DOHH2 (cell line): Measurements from ENCODE around the gene TBRG1.

Source experiments
- H3F3A ChIP-seq: fragments of 200-600 bp; sonication (generic), shearing (Covaris generic); 2 replicates; pipeline ENCODE4 v1.6.0; 2016; ENCODE audit warnings: antibody characterized with exemption, mild to moderate bottlenecking; ENCODE audit not compliant: control insufficient read depth, insufficient read depth
- H3K27ac ChIP-seq: fragments of 200-600 bp; sonication (generic); 2 replicates; pipeline ENCODE4 v1.5.1; 2014; ENCODE audit warnings: low read depth, mild to moderate bottlenecking, low read length, moderate library complexity
- H3K27me3 ChIP-seq: fragments of 200-600 bp; sonication (generic); 2 replicates; pipeline ENCODE4 v1.6.1; 2014; ENCODE audit warnings: mild to moderate bottlenecking, low read length, mixed read lengths; ENCODE audit not compliant: control insufficient read depth
- H3K36me3 ChIP-seq: fragments of 200-600 bp; sonication (generic); 2 replicates; pipeline ENCODE4 v1.6.1; 2014; ENCODE audit warnings: mild to moderate bottlenecking, low read length, moderate library complexity, mixed read lengths; ENCODE audit not compliant: control insufficient read depth
- H3K4me1 ChIP-seq: fragments of 200-600 bp; sonication (generic); 2 replicates; pipeline ENCODE4 v1.6.1; 2014; ENCODE audit warnings: mild to moderate bottlenecking, low read length, mixed read lengths; ENCODE audit not compliant: control insufficient read depth
- H3K4me2 ChIP-seq: fragments of 200-600 bp; sonication (generic); 2 replicates; pipeline ENCODE4 v1.6.0; 2014; ENCODE audit warnings: mild to moderate bottlenecking, low read length, moderate library complexity
- H3K4me3 ChIP-seq: fragments of 200-600 bp; sonication (generic); 2 replicates; pipeline ENCODE4 v1.5.1; 2014; ENCODE audit warnings: mild to moderate bottlenecking, low read length, mixed read lengths
- H3K79me2 ChIP-seq: fragments of 200-600 bp; sonication (generic); 2 replicates; pipeline ENCODE4 v1.6.1; 2014; ENCODE audit warnings: mild to moderate bottlenecking, low read length, mixed read lengths; ENCODE audit not compliant: control insufficient read depth
- H3K9me2 ChIP-seq: fragments of 200-600 bp; sonication (generic); replicated peaks from 2 replicates; pipeline ENCODE4 v1.6.1; 2014; ENCODE audit warnings: mild to moderate bottlenecking, low read length, mixed read lengths; ENCODE audit not compliant: control insufficient read depth
- H3K9me3 ChIP-seq: fragments of 200-600 bp; sonication (generic); 2 replicates; pipeline ENCODE4 v1.6.1; 2014; ENCODE audit warnings: antibody characterized with exemption, low read length, mixed read lengths; ENCODE audit not compliant: control insufficient read depth, insufficient read depth
- H4K20me1 ChIP-seq: fragments of 200-600 bp; sonication (generic); 2 replicates; pipeline ENCODE4 v1.6.0; 2014; ENCODE audit warnings: low read depth, mild to moderate bottlenecking, antibody characterized with exemption, low read length, moderate library complexity; ENCODE audit not compliant: control insufficient read depth, insufficient read depth
- CTCF ChIP-seq: fragments of 200-600 bp; sonication (generic); IDR thresholded peaks from one replicate; pipeline ENCODE4 v1.5.1; 2014; ENCODE audit warnings: antibody characterized with exemption, mild to moderate bottlenecking, low read depth, low read length; ENCODE audit not compliant: poor library complexity, severe bottlenecking
- EZH2phosphoT487 ChIP-seq: fragments of 200-600 bp; sonication (generic); IDR thresholded peaks from 2 replicates; pipeline ENCODE4 v1.6.1; 2017; ENCODE audit warnings: borderline replicate concordance, mild to moderate bottlenecking, antibody characterized with exemption, low read length, moderate library complexity, mixed read lengths

TBRG1 gene

DNA sequence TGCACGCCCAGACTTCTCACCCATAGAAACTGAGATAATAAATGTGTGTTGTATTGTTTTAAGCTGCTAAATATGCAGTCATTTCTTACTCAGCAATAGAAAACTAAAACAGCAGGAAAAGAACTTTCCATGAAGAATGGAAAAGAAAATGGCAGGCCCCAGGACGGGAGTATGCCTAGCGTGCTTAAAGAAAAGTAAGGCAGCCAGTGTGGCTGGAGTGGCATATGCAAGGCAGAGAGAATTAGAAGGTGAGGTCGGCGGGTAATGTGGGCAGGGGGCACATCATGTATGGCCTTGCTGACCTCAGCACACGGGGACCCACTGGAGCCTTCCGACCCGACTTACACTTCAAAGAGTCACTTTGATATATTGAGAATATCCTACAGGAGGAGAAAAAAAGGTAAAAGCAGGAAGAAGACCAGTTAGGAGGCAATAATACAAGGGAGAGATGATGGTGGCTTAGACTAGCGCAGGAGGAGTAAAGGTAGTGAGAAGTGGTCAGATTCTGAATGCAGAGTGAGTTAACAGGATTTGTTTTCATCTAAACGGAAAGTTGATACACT is 20.5 kb downstream of the TBRG1 start:
- Histone ChIP-seq H3K4me3 (no peak overlapping the region), H3K9me3 (no peaks in the 10 kb centered on the region), H3K4me1 (peaks cover 24% of the 10 kb centered on the region), H3K4me2 (no peak overlapping the region), H3K79me2 (no peaks in the 10 kb centered on the region), H3K27me3 (no peaks in the 10 kb centered on the region), H3K36me3 (peaks cover 4% of the 10 kb centered on the region; the same call in 1 of the 2 replicates), H3F3A (no peaks in the 10 kb centered on the region), H4K20me1 (no peaks in the 10 kb centered on the region), H3K9me2 (no peaks in the 10 kb centered on the region), H3K27ac (no peak overlapping the region)
- TF ChIP-seq CTCF = no peak
- TF ChIP-seq EZH2phosphoT487 = no peak

GRCh38 chr11:124643605-124644425 is 21.2 kb downstream of the TBRG1 start:
- no peak for TF ChIP-seq CTCF
- no peak for TF ChIP-seq EZH2phosphoT487
- H3K36me3 ChIP-seq = peaks cover 4% of the 10 kb centered on the region; the same call in 1 of the 2 replicates
- no peak overlapping the region for H3K27ac ChIP-seq
- no peaks in the 10 kb centered on the region for H3K79me2 ChIP-seq
- peak overlapping the region; percentile 72 for H3K4me2 ChIP-seq
- H3K4me1 ChIP-seq = peaks cover 24% of the 10 kb centered on the region
- no peaks in the 10 kb centered on the region for H3K27me3 ChIP-seq
- no peaks in the 10 kb centered on the region for H3F3A ChIP-seq
- no peaks in the 10 kb centered on the region for H4K20me1 ChIP-seq
- H3K4me3 ChIP-seq = no peak overlapping the region
- H3K9me3 ChIP-seq = no peaks in the 10 kb centered on the region
- no peaks in the 10 kb centered on the region for H3K9me2 ChIP-seq

GRCh38 chr11:124644426-124645280 is 22.0 kb downstream of the TBRG1 start:
- peaks cover 24% of the 10 kb centered on the region for H3K4me1 ChIP-seq
- H3K4me2 ChIP-seq = peak overlapping the region; percentile 72
- peaks cover 2% of the 10 kb centered on the region; the same call in 1 of the 2 replicates for H3K36me3 ChIP-seq
- H3K79me2 ChIP-seq = no peaks in the 10 kb centered on the region
- H3F3A ChIP-seq = no peaks in the 10 kb centered on the region
- no peak overlapping the region for H3K27ac ChIP-seq
- no peaks in the 10 kb centered on the region for H4K20me1 ChIP-seq
- TF ChIP-seq CTCF (peak; percentile 91), EZH2phosphoT487 (no peak)
- no peaks in the 10 kb centered on the region for H3K27me3 ChIP-seq
- no peaks in the 10 kb centered on the region for H3K9me2 ChIP-seq
- peak overlapping the region; percentile 56 for H3K4me3 ChIP-seq
- H3K9me3 ChIP-seq = no peaks in the 10 kb centered on the region
